Heart left ventricle (tissue), 16 donors: Measurements from ENCODE around the gene CNR2. TPM values are rescaled to one million over a fixed set of nuclear protein-coding genes. Genes with fewer than 3 reads are reported as not detected.
"Not testable (repeated sequence)": the region's sequence is repeated elsewhere in the genome, so short reads cannot be mapped to it uniquely, and the experiment has no call there.

ENCODE experiments used
- ATAC-seq, 4 donors: fragments of 200-7000 bp; cut with Tn5 transposase; one replicate each; pipeline ENCODE4 v1.9.1; 2020 to 2022; ENCODE audit warnings: moderate library complexity in 4 of 4, mild to moderate bottlenecking in 3 of 4, moderate number of reproducible peaks in 1 of 4
- DNase-seq, 5 donors: peaks; one replicate each; pipeline ENCODE4 v3.0.0-alpha.2; 2020
- H3K27ac ChIP-seq, 12 donors: fragments of 200-600 bp; sonication (generic) in 4 of 12; one replicate each; pipeline versions ENCODE4 v1.5.0 to v1.8.0; 2016 to 2022; ENCODE audit warnings: mild to moderate bottlenecking in 2 of 12
- H3K27me3 ChIP-seq, 9 donors: fragments of 200-600 bp; sonication (generic) in 2 of 9; one replicate each; pipeline versions ENCODE4 v1.5.1 to v1.8.0; 2016 to 2022; ENCODE audit warnings: mild to moderate bottlenecking in 3 of 9
- H3K36me3 ChIP-seq, 9 donors: fragments of 200-600 bp; sonication (generic) in 2 of 9; one replicate each; pipeline versions ENCODE4 v1.5.0 to v1.8.0; 2018 to 2022; ENCODE audit warnings: mild to moderate bottlenecking in 2 of 9
- H3K4me1 ChIP-seq, 12 donors: fragments of 200-600 bp; sonication (generic) in 4 of 12; one replicate each; pipeline versions ENCODE4 v1.5.0 to v1.8.0; 2016 to 2022; ENCODE audit warnings: mild to moderate bottlenecking in 3 of 12
- H3K4me3 ChIP-seq, 12 donors: fragments of 200-600 bp; sonication (generic) in 4 of 12; one replicate each; pipeline versions ENCODE4 v1.5.0 to v1.8.0; 2017 to 2022; ENCODE audit warnings: mild to moderate bottlenecking in 9 of 12, moderate library complexity in 4 of 12
- H3K9me3 ChIP-seq, 12 donors: fragments of 200-600 bp; sonication (generic) in 4 of 12; one replicate each; pipeline versions ENCODE4 v1.5.0 to v1.8.0; 2016 to 2022; ENCODE audit warnings: mild to moderate bottlenecking in 1 of 12
- CTCF ChIP-seq, 12 donors: fragments of 200-600 bp; sonication (generic) in 4 of 12; IDR thresholded peaks; one replicate each; pipeline versions ENCODE4 v1.5.0 to v1.8.0; 2018 to 2022; ENCODE audit warnings: antibody characterized with exemption in 12 of 12, mild to moderate bottlenecking in 5 of 12
- POLR2A ChIP-seq, 2 donors: fragments of 450-650 bp; IDR thresholded peaks; one replicate each; pipeline ENCODE4 v1.6.1; 2017; ENCODE audit warnings: antibody characterized with exemption in 2 of 2, mild to moderate bottlenecking in 2 of 2, moderate library complexity in 2 of 2
- WGBS, 4 donors: extraction: QIAGEN DNeasy Blood & Tissue Kit in 2 of 4; methylation state at CpG; one replicate each; pipeline versions ENCODE4 v1.1.5 to v1.1.7; 2013 to 2018; 5-methylcytosine and 5-hydroxymethylcytosine counted together
- intact Hi-C, 10 donors: fragments of 100-400 bp; cut with DNase I; formaldehyde crosslinking; loops; one replicate each; pipeline versions ENCODE4 v1.11.1 to v1.14.2; 2022
- polyA plus RNA-seq, 2 donors: library from polyadenylated mRNA; stranded (reverse); fragments of 200-250 nt; gene quantifications; one replicate each; pipeline ENCODE4 v1.2.3, GENCODE V29; 2013
- total RNA-seq, 9 donors: library from RNA; depleted of rRNA in 2 of 9; stranded (reverse); fragments of >200 nt in 2 of 9; fragmentation: NEBNext Ultra II Directional in 3 of 9; extraction: Animal tissue kit (Norgen Biotek cat#: 25700) in 3 of 9; gene quantifications; one replicate each; pipeline versions ENCODE4 v1.1.0 to v1.2.4, GENCODE V29; 2016 to 2023
- donor health status: ischemic (EF 13 %, LVEDD 7.1; RV severe dilation, severe dysfunction).
- donor health status: healthy with polysubstance abuse.
- donor health status: DM: no; HTN: yes; CAD: no.
- donor health status: DM: no; HTN: no; CAD: no.
- donor health status: ischemic (EF 25% LVEDD 6.9; RV normal size, moderate dysfunction).
- donor health status: ischemic (EF 25% LVEDD 5.7; RV mildly dilated, moderate dysfunction).
- donor health status: healthy.
- donor health status: DM: yes; HTN: yes; CAD: no.
- donor health status: ischemic (EF 35%, LVEDD 5.7; RV mildly dilated, moderate dysfunction).
- donor health status: nonischemic (EF 11% LVEDD 7.7; RV severe dilation, severe dysfunction).
- donor health status: DM: yes; HTN: yes; CAD: no.
- donor health status: PGD.
- donor health status: ischemic (EF 29% LVEDD 5.4; RV normal size, mild dysfunction).
- donor health status: nonischemic (EF 23%, LVEDD 6.1; RV moderate dilation, normal function).

Gene CNR2
- total and polyA plus RNA-seq, 11 donors: 0.01 to 0.13 (median 0.09) TPM; not detected in 7

GRCh38 chr1:23865543-23865930 lies 47.6 kb downstream of the CNR2 start:
- H3K9me3 ChIP-seq: no peaks in the 10 kb centered on the region
- peak overlapping the region in 1 of 12 donors; percentile 98 for H3K4me3 ChIP-seq
- ATAC-seq (peak in 2 of 4 donors; percentile 3 to 27), DNase-seq (peak in 3 of 5 donors; percentile 32 to 46 (median 37))
- H3K4me1 ChIP-seq: peaks cover 0 to 48% (median 23%) of the 10 kb centered on the region in 12 donors
- intact Hi-C loops: loop anchor here in 9 of 10 donors (5.0 to 10.0 kb wide), 10 partner anchors 38 to 162 kb away; partner anchors contain the start of genes PITHD1 (in 4 of the 9), GALE (in 2 of the 9) and HMGCL (in 2 of the 9)
- H3K27ac ChIP-seq: peak overlapping the region in 5 of 12 donors; percentile 19 to 57 (median 28)
- H3K27me3 ChIP-seq: no peaks in the 10 kb centered on the region
- TF ChIP-seq CTCF (IDR thresholded peaks at IDR 0.05) (no peak), POLR2A (IDR thresholded peaks at IDR 0.05) (no peak)
- peaks cover 0 to 45% (median 40%) of the 10 kb centered on the region in 9 donors for H3K36me3 ChIP-seq
- WGBS, 4 donors: 49 to 79% (median 67%) methylated on average over 4 of the region's 4 CpGs

GRCh38 chr1:23864801-23865542 lies 48.2 kb downstream of the CNR2 start:
- intact Hi-C loops: loop anchor here in 9 of 10 donors (5.0 to 10.0 kb wide), 10 partner anchors 38 to 162 kb away; partner anchors contain the start of genes PITHD1 (in 4 of the 9), GALE (in 2 of the 9) and HMGCL (in 2 of the 9)
- 88 to 96% (median 93%) methylated on average over 13 of the region's 13 CpGs for WGBS, 4 donors

GRCh38 chr1:23862640-23863039 lies 50.5 kb downstream of the CNR2 start:
- no peaks in the 10 kb centered on the region for H3K9me3 ChIP-seq
- no peak for ATAC-seq
- intact Hi-C loops: loop anchor here in 3 of 10 donors (10.0 kb wide), 2 partner anchors 58 to 88 kb away; partner anchors contain the start of genes GALE (in 2 of the 3) and PITHD1 (in 2 of the 3)
- no peak overlapping the region for H3K27ac ChIP-seq
- TF ChIP-seq POLR2A (IDR thresholded peaks at IDR 0.05): no peak
- no peak for TF ChIP-seq CTCF (IDR thresholded peaks at IDR 0.05)
- H3K4me1 ChIP-seq: peaks cover 0 to 32% (median 17%) of the 10 kb centered on the region in 12 donors
- no peaks in the 10 kb centered on the region for H3K27me3 ChIP-seq
- DNase-seq: no peak
- H3K4me3 ChIP-seq: no peak overlapping the region
- 67 to 80% (median 75%) methylated on average over 3 of the region's 3 CpGs for WGBS, 4 donors
- H3K36me3 ChIP-seq: peaks cover 0 to 74% (median 65%) of the 10 kb centered on the region in 9 donors

More at GRCh38 chr1:23864801-23865542, 48.2 kb downstream of the CNR2 start:
- Histone ChIP-seq H3K4me1 (peaks cover 0 to 48% (median 23%) of the 10 kb centered on the region in 12 donors), H3K36me3 (peaks cover 0 to 50% (median 43%) of the 10 kb centered on the region in 9 donors), H3K27ac (peak overlapping the region in 5 of 12 donors; percentile 19 to 57 (median 28)), H3K27me3 (no peaks in the 10 kb centered on the region), H3K4me3 (no peak overlapping the region), H3K9me3 (no peaks in the 10 kb centered on the region)
- no peak for TF ChIP-seq POLR2A (IDR thresholded peaks at IDR 0.05)
- TF ChIP-seq CTCF (IDR thresholded peaks at IDR 0.05): no peak
- DNase-seq: no peak
- no peak for ATAC-seq

- intact Hi-C loops: no loop called here
- no peak overlapping the region for H3K4me3 ChIP-seq
- H3K36me3 ChIP-seq: peaks cover 0 to 63% (median 48%) of the 10 kb centered on the region in 9 donors
- peaks cover 0 to under 1% (median 0%) of the 10 kb centered on the region in 12 donors for H3K4me1 ChIP-seq
- H3K27me3 ChIP-seq: no peaks in the 10 kb centered on the region
- no peaks in the 10 kb centered on the region for H3K9me3 ChIP-seq
- no peak for DNase-seq
- ATAC-seq: peak in 1 of 4 donors; percentile 39
- TF ChIP-seq CTCF (IDR thresholded peaks at IDR 0.05): peak in 8 of 12 donors; percentile 13 to 39 (median 24)
- TF ChIP-seq POLR2A (IDR thresholded peaks at IDR 0.05): no peak
- H3K27ac ChIP-seq: no peak overlapping the region
- 26 to 41% (median 32%) methylated on average over 2 of the region's 2 CpGs for WGBS, 4 donors
Observed at GRCh38 chr1:23854568-23854967, 58.6 kb downstream of the CNR2 start.

GRCh38 chr1:23853124-23853523 lies 60.0 kb downstream of the CNR2 start:
- H3K9me3 ChIP-seq, ATAC-seq, H3K4me1 ChIP-seq, H3K4me3 ChIP-seq, intact Hi-C loops, H3K27me3 ChIP-seq, H3K27ac ChIP-seq, DNase-seq: not testable (repeated sequence)
- WGBS, 4 donors: 92 to 100% (median 93%) methylated on average over 1 to 29 of the region's 34 CpGs
- H3K36me3 ChIP-seq: peaks cover 0 to 55% (median 39%) of the 10 kb centered on the region in 9 donors

- H3K27ac ChIP-seq, H3K4me3 ChIP-seq, H3K9me3 ChIP-seq, H3K4me1 ChIP-seq, DNase-seq, ATAC-seq, intact Hi-C loops, H3K27me3 ChIP-seq: not testable (repeated sequence)
- peaks cover 0 to 55% (median 38%) of the 10 kb centered on the region in 9 donors for H3K36me3 ChIP-seq
Observed at GRCh38 chr1:23851406-23851805, 61.8 kb downstream of the CNR2 start.
